ENCODE results near the gene LZTR1.
A peak's percentile ranks its signal among the peaks of the same experiment; 100 is the strongest.

LZTR1 gene

GRCh38 chr22:20996031-20996410 is 13.9 kb downstream of the LZTR1 start:
- no peak overlapping the region for H3K4me3 ChIP-seq (ENCODE audit: low read depth, low read length)
- no peak overlapping the region for H3K27ac ChIP-seq
- H3K27me3 ChIP-seq (ENCODE audit: insufficient read depth, low read depth, severe bottlenecking), result no peaks in the 10 kb centered on the region
- DNase-seq, result no peak
- H3K36me3 ChIP-seq, result peaks cover 67% of the 10 kb centered on the region
- TF ChIP-seq, protein P1, sequence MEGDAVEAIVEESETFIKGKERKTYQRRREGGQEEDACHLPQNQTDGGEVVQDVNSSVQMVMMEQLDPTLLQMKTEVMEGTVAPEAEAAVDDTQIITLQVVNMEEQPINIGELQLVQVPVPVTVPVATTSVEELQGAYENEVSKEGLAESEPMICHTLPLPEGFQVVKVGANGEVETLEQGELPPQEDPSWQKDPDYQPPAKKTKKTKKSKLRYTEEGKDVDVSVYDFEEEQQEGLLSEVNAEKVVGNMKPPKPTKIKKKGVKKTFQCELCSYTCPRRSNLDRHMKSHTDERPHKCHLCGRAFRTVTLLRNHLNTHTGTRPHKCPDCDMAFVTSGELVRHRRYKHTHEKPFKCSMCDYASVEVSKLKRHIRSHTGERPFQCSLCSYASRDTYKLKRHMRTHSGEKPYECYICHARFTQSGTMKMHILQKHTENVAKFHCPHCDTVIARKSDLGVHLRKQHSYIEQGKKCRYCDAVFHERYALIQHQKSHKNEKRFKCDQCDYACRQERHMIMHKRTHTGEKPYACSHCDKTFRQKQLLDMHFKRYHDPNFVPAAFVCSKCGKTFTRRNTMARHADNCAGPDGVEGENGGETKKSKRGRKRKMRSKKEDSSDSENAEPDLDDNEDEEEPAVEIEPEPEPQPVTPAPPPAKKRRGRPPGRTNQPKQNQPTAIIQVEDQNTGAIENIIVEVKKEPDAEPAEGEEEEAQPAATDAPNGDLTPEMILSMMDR (IDR thresholded peaks at IDR 0.05; ENCODE audit: low read depth, low read length), result no peak
- no peaks in the 10 kb centered on the region for H3K9me3 ChIP-seq (ENCODE audit: severe bottlenecking)

- Histone ChIP-seq H3K27ac (no peak overlapping the region), H3K4me3 (ENCODE audit: low read depth, low read length) (no peak overlapping the region), H3K27me3 (ENCODE audit: insufficient read depth, low read depth, severe bottlenecking) (no peaks in the 10 kb centered on the region), H3K9me3 (ENCODE audit: severe bottlenecking) (no peaks in the 10 kb centered on the region), H3K36me3 (peaks cover 63% of the 10 kb centered on the region)
- TF ChIP-seq, protein P1 (IDR thresholded peaks at IDR 0.05; ENCODE audit: low read depth, low read length), result no peak
- DNase-seq, result no peak
These were observed 14.8 kb downstream of the LZTR1 start for GRCh38 chr22:20996598-20997535.

DNA sequence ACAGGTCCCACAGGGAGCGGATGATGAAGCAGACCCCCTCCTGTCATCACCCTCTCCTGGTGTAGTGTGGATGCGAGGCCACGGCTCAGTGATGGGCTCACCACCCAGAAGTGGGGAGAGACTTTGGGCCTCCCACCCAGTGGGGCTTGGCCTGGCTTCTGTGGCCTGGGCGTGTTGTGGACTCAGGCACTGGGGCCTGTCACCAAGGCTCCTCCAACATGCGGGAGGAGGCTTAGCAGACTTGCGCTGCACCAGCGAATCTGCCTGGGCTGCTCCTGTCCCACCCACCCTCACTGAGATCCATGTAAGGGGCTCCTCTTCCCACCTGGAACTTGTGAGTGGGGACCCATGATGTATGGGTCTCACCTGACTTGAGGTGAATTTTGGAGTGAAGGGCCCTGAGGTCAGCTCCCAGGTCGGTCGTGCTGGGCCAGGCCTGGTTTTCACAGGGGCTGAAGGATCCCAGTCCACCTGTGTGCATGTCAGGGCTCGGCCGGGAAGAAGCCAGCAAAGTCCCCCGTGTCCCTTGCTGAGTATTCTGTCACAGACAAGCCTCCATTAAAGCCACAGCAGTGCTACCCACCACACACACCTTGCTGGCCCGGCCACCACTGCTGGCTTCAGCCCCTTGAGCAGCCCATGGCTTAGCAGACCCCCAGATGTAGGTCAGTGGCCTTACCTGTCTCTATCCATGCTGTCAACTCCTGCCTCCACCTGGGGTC is 15.6 kb downstream of the LZTR1 start:
- TF ChIP-seq, protein P1 (IDR thresholded peaks at IDR 0.05; ENCODE audit: low read depth, low read length), result no peak
- Histone ChIP-seq H3K27ac (no peak overlapping the region), H3K9me3 (ENCODE audit: severe bottlenecking) (no peaks in the 10 kb centered on the region), H3K27me3 (ENCODE audit: insufficient read depth, low read depth, severe bottlenecking) (no peaks in the 10 kb centered on the region), H3K4me3 (ENCODE audit: low read depth, low read length) (no peak overlapping the region), H3K36me3 (peaks cover 55% of the 10 kb centered on the region)
- no peak for DNase-seq

DNA sequence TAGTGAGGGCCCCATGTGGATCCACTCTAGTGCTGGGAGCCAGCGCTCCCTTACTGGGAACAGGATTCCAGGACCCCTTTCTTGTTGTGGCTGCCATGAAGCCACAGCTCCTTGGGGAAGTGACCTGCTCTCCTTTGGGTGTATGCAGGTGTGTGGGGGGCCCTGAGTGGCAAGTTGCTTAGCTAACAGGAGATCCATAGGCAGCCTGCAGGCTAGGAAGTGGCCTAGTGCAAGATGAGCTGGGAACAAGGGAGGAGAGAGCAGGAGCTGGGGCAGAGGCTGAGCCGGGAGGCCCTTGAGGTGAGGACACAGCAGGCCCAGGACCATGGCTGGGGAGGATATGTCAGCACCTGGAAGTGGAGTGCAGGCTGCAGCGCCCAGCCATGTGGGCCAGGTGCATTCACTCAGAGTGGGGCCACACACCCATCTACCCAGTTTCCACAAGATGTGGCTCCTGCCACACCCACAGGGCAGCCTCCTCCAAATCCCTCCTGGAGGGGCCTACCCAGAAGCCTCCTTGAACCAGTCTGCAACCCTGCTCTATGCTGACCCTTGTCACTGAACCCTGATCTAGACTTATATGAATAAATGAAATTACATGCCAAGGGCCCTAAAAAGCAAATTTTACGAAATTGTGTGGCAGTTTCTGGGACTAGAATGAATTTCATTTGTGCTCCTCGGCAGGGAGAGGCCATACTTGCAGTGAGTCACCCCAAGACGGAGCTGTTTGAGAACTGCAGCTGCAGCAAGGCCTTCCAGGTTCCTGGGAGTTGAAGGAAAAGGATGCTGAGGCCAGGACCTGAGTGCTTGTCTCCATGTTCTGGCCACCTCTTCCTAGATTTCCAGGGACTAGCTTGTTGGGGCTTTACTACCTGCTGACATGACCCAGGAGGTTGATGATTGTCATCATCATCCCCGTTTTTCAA is 16.6 kb downstream of the LZTR1 start:
- H3K36me3 ChIP-seq, result peaks cover 59% of the 10 kb centered on the region
- no peak for DNase-seq
- H3K9me3 ChIP-seq (ENCODE audit: severe bottlenecking), result no peaks in the 10 kb centered on the region
- no peak overlapping the region for H3K27ac ChIP-seq
- no peaks in the 10 kb centered on the region for H3K27me3 ChIP-seq (ENCODE audit: insufficient read depth, low read depth, severe bottlenecking)
- TF ChIP-seq, protein P1 (IDR thresholded peaks at IDR 0.05; ENCODE audit: low read depth, low read length), result no peak
- no peak overlapping the region for H3K4me3 ChIP-seq (ENCODE audit: low read depth, low read length)

GRCh38 chr22:20999350-21000206 is 17.5 kb downstream of the LZTR1 start:
- Histone ChIP-seq H3K27me3 (ENCODE audit: insufficient read depth, low read depth, severe bottlenecking) (no peaks in the 10 kb centered on the region), H3K4me3 (ENCODE audit: low read depth, low read length) (no peak overlapping the region), H3K36me3 (peaks cover 64% of the 10 kb centered on the region), H3K27ac (peak overlapping the region; percentile 99; the same call in 1 of the 2 replicates), H3K9me3 (ENCODE audit: severe bottlenecking) (no peaks in the 10 kb centered on the region)
- no peak for DNase-seq
- TF ChIP-seq, protein P1 (IDR thresholded peaks at IDR 0.05; ENCODE audit: low read depth, low read length), result no peak
